Endothelial cell of hepatic sinusoid (primary cell): ENCODE data around the gene SLF2.

Source experiments
- in situ Hi-C: cut with HindIII; loops from 2 replicates; pipeline ENCODE4 v1.10.0; 2017; ENCODE audit warnings: low sequenced_read_pairs

SLF2 gene

GRCh38 chr10:100876585-100877460, 35.9 kb upstream of the SLF2 start:
- in situ Hi-C loops, result loop anchor here (5.0 to 25.0 kb wide), 2 partner anchors 320 to 540 kb away; partner anchors contain the start of genes PKD2L1 and SCD

- in situ Hi-C loops, result loop anchor here (5.0 to 25.0 kb wide), 2 partner anchors 320 to 540 kb away; partner anchors contain the start of genes PKD2L1 and SCD
Observed at GRCh38 chr10:100877461-100877850, 35.3 kb upstream of the SLF2 start.

- in situ Hi-C loops, result loop anchor here (5.0 to 25.0 kb wide), 2 partner anchors 321 to 541 kb away; partner anchors contain the start of genes PKD2L1 and SCD
Observed at GRCh38 chr10:100878291-100878910, 34.4 kb upstream of the SLF2 start.

- in situ Hi-C loops, result loop anchor here (5.0 to 25.0 kb wide), 2 partner anchors 323 to 543 kb away; partner anchors contain the start of genes PKD2L1 and SCD
Observed at GRCh38 chr10:100879741-100880360, 32.9 kb upstream of the SLF2 start.

GRCh38 chr10:100881556-100882213, 31.1 kb upstream of the SLF2 start:
- in situ Hi-C loops, result loop anchor here (25.0 kb wide), 1 partner anchor 544 kb away; the partner anchor contains the start of genes PKD2L1 and SCD

GRCh38 chr10:100882252-100882651, 30.5 kb upstream of the SLF2 start:
- in situ Hi-C loops, result loop anchor here (25.0 kb wide), 1 partner anchor 545 kb away; the partner anchor contains the start of genes PKD2L1 and SCD

DNA sequence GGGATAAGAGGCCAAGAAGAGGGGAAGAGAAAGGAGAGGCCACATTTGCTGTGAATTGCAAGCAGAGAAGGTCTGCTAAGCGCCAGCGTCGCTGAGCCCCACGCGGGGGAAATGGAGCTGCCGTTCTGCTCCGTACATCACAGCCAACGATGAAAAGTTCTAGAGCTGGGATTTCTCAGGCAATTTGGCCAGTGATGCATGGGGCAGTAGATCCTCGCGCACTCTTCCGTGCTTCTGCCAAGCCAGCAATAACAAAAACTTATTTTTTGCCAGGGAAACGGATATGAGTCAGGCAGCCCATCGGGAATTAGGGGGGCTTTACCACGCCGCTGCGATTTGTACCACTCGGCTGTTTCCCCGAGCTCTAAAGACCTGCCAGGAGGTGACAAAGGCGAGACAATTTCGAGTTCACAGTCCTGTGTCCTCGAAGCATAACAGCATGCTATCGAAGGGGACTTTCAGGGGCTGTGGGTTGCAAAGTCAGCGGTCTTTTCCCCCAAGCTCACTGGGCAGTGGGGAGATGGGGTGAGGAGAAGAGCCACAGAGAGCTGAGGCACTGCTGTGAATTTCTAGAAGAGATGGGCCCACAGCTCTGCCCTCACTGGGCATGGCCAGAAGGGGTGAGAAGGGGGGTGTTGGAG, 30.0 kb upstream of the SLF2 start:
- in situ Hi-C loops, result loop anchor here (25.0 kb wide), 1 partner anchor 545 kb away; the partner anchor contains the start of genes PKD2L1 and SCD

DNA sequence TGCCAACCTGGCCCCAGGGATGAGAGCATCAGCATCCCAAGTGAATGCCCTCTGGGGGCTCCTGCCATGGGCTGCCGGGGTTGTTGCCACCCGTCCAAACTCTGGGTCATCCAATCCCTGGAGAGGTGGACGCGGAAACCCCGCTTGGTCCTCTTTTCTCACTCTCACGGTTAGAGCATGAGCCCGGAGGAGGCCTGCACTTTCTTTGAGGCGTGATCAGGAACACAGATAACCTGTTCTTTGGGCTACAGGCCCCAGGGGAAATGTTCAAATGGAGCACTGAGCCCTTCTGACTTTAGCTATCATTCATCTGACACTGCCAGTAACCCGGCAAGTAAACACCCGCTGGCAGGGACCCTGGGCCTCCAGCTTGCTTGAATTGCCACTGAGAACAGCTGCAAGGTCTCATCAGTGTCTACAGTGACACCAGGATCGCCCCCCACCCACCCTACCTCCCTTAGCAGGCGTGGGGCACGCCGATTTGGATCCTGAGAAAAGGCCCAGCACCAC, 29.4 kb upstream of the SLF2 start:
- in situ Hi-C loops, result loop anchor here (25.0 kb wide), 1 partner anchor 546 kb away; the partner anchor contains the start of genes PKD2L1 and SCD

- in situ Hi-C loops, result loop anchor here (25.0 kb wide), 1 partner anchor 548 kb away; the partner anchor contains the start of genes PKD2L1 and SCD
Observed at GRCh38 chr10:100885611-100886010, 27.2 kb upstream of the SLF2 start.

- in situ Hi-C loops, result loop anchor here (25.0 kb wide), 1 partner anchor 549 kb away; the partner anchor contains the start of genes PKD2L1 and SCD
Observed at GRCh38 chr10:100886091-100886490, 26.7 kb upstream of the SLF2 start.

DNA sequence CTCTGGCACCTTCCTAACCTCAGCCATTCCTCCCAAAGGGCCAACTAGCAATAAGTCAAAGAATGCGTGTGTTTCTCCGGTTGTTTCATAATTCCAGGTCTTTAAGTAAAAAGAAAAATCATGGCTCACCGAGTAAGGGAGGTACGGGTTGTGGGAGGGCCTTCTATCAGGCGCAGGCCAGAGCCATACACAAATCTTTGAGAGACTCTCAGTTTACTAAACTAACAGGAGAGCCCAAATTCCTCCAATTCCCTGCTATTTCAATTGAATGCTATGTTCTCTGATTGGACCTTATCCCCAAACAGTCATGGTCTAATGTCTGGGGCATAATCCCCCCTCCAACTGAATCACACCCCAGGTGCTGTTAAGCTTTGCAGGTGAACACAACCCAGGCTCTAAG, 26.2 kb upstream of the SLF2 start:
- in situ Hi-C loops, result loop anchor here (25.0 kb wide), 1 partner anchor 549 kb away; the partner anchor contains the start of genes PKD2L1 and SCD

- in situ Hi-C loops, result loop anchor here (25.0 kb wide), 1 partner anchor 550 kb away; the partner anchor contains the start of genes PKD2L1 and SCD
Observed at GRCh38 chr10:100886963-100887362, 25.8 kb upstream of the SLF2 start.

DNA sequence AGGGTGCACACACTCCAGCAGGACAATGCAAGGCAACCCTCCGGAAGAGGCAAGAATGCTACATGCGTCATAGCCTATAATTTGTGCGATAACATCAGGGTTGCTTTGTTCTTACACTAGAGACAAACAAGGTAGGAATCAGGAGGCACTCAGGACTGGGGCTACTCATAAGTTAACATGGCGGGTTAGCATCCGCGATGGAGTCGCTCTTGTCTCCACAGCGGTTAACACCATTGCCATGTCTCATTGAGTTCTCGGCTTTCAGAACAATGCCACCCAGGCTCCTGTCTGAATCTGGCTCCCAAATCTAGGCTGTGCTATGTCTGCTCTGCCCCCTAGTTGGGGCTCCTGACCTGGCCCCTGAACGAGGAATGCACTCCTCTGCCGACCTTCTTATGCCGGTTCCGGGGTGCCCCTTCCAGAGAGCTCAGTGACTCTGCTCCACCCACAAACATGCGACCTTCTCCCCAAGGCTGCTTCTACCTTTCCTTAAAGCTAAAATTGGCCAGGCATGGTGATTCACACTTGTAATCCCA, 24.9 kb upstream of the SLF2 start:
- in situ Hi-C loops, result loop anchor here (25.0 kb wide), 1 partner anchor 551 kb away; the partner anchor contains the start of genes PKD2L1 and SCD

- in situ Hi-C loops, result loop anchor here (25.0 kb wide), 1 partner anchor 552 kb away; the partner anchor contains the start of genes PKD2L1 and SCD
Observed at GRCh38 chr10:100888957-100889356, 23.8 kb upstream of the SLF2 start.

DNA sequence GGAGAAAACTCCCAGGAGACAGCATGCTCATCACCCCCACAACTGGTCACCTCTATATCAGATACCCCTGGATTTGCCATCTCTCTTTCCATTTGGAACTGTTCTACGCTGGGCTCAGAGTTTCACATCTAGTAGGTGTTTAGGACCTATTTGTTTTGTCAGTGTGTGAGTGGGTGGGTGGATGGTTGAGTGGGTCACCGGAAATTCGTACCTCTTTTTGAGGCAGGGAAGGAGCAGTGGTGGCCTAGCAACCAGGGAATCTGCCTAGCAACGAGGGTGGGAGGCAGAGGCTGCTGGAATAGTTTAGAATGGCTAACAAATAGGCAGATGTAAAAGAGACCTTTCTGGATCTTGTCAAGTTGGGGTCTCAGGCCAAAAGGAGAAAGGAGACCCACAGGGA, 23.2 kb upstream of the SLF2 start:
- in situ Hi-C loops, result loop anchor here (25.0 kb wide), 1 partner anchor 552 kb away; the partner anchor contains the start of genes PKD2L1 and SCD

DNA sequence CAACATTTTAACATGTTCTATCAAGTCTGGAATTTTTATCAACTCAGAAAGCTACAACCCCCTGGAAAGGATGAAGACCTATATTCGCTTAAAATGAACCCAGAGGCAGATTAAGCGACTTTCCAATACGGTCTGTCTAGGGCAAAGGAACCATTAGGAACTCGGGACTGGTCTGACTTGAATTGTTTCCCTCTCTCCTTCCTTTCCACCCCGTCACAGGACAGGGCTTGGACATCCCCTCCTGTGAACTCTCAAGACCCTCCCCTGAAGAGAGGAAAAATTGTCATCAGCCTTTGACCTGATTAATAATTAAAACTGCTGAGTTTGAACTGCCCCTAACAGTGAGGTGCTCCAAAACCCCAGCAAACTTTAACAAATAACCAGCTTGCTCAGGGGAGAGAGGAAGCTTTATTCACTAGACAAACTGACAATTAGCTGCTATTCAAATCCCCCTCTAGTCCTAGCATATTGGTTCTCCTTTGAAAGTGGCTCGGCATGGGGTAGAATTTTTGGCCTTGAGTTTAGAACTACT, 22.6 kb upstream of the SLF2 start:
- in situ Hi-C loops, result loop anchor here (25.0 kb wide), 1 partner anchor 553 kb away; the partner anchor contains the start of genes PKD2L1 and SCD

DNA sequence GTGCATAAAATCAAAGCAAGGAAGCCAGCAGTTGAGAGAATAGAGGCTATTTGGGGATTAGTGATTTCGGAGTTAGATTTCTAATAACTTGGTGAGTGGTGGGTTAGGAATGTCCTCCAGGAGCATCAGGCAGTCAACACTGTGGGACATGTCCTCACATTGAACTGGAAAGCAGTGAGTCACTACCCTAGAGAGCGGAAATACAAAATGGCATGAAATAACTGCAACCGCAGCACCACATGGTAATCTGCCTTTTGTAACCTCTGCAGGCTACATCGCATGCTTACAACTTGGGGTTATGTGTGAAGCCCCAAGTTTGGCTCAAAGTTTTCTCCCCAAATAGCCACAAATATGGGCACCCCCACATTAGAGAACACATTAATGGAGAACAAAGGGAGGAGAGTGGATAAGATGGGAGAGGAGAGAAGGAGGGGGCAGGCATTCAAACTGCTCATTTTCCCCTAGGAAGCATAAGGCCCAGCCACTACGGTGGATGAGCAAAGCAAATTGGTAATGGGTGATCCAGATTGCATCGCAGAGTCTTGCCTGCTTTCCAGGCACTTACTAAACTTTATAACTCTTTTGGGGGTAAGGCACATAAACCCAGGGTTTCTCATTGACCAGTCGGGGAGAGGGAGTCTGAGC, 22.0 kb upstream of the SLF2 start:
- in situ Hi-C loops, result loop anchor here (25.0 kb wide), 1 partner anchor 553 kb away; the partner anchor contains the start of genes PKD2L1 and SCD

DNA sequence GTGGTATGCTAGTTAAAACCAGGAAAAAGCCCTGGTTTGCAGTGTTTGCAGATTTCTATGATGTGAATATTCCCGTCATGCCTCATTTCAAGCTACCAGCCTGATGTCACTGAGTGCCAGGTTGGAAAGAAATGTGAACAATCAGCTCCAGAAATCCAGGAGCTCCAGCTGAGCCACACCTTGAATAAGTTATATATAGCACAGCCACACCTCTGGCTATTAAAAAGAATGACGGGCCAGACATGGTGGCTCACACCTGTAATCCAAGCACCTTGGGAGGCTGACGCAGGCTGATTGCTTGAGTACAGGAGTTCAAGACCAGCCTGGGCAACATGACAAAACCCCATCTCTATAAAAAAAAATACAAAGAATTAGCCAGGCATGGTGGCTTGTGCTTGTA, 18.7 kb upstream of the SLF2 start:
- in situ Hi-C loops, result loop anchor here (25.0 kb wide), 1 partner anchor 557 kb away; the partner anchor contains the start of genes PKD2L1 and SCD
